Activated CD4-positive, alpha-beta T cell treated with anti-CD3 and anti-CD28 coated beads, Interleukin-2, amount 50 U/mL, for 4 hours (primary cell): Measurements from ENCODE around the gene CADM2.

Experiments
- DNase-seq, 2 experiments: peaks; one replicate each; pipeline ENCODE4 v3.0.0-alpha.2; 2020

CADM2 gene

DNA sequence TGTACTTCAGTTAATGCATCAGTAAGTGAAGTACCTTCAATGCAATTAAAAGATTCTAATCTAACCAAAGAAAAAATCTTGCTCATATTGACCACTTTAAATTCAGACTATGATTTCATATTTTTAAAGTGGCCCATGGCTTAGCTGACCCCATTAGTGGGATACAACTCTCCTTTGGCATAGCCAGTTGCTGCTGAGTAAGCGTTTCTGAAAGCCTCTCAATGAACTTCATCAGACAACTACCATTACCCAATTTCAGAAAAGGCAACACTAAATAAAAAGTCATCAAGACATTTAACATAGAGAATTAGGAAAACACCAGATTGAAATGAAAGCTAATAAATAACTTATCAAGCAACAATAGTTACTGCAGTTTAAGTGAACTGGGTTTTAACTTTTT is 27.0 kb downstream of the CADM2 start:
- no peak for DNase-seq

DNA sequence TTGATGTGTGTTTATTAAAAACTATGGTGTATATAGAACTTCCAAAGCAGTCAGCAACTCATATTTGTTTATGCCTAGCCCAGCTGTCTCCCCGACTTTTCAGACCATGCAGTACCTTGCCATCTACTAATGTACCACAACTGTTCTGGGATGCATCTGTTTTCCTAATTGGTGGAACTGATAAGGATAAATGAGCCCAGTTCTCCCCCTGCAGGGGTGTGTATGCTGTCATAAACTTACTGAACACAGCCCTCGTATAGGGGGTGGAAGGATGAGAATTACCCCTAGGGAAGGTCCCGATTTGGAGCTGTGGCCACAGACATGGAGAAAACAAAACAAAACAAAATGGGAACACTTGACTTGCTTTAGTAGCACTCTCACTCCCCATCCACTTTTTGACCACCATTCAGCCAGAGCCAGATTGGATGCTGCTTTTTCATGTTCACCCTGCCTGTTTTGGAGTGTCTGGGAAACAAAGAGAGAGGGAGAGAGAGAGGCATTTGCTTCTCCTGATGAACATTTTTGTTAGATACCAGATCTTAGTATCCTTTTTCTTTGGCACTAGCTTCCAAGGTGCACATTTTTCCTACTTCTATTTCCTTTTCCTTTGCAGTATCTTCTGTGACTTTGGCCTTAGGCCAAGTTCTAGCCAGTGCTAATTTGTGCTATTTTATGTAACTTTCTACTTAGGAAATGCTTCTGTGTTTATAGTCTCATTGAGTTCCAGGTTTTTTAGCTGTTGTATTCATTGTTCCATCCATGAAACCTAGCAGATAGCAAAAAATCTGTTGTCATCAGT is 29.1 kb downstream of the CADM2 start:
- DNase-seq: no peak

DNA sequence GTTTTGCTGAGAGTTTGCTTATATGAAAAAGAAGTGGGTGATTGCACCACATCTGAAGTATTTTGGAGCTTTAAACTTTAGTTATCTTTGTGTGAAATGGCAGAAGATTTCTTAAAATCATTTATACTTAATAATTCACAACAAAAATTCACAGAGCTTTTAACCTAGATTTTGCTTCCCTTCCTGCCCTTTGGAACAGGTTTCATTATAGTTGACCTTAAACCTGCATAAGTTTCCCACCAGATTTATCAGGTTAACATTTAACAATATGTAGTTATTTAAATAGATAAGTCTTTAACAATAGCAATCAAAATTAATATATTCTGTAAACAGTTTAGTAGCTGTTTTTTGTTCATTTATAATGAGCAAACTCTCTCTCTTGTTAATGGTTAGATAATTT is 30.3 kb downstream of the CADM2 start:
- no peak for DNase-seq

DNA sequence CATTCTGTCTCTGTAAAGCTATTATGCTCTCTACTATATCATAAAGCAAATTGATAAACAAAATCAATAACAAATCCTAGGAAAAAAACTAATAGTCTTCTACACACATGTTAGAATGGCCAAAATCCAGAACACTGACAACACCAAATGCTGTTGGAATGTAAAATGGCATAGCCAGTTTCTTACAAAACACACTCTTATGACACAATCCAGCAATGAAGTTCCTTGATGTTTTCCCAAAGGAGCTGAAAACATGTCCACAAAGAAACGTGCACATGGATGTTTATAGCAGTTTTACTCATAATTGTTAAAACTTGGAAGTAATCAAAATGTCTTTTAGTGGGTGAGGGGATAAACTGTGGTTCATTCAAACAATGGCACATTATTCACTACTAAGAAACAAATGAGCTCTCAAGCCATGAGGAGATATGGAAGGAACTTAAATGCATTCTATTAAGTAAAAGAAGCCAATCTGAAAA is 32.7 kb downstream of the CADM2 start:
- no peak for DNase-seq

DNA sequence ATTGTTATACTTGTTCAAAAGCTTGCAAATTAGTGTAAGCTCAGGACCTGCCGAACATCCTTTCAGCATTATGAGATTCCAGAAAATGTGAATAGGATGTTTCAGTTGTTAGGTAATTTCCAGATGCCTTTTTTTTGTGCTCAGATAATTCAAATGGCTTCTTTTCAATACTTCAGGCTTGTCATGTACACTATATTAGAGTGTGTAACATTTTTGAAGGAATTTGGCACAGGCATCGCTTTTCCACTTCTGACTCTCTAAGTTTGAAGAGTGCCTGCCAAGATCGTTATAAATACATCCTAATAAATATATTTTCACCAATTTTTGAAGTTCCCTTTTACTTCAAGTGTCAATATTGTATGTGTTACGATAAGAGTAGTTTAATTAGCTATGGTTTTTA is 35.2 kb downstream of the CADM2 start:
- DNase-seq: no peak

DNA sequence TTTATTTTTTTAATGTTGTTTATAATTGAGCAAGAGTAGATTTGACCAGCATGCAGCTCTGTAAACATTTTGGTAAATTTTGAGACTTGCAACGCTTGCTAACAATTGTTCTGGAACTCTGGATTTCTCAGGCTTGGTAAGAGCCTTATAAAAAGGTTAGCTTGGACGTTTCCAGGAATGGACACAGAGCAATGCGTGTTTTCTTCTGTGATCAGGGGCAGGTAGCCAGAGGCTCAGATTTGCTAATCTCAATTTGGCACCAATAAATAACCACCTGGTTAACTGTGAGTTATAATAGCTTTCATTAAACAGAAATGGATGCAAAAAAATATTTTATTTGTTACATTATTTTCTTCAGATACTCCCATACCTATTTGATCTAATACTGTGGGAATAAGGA is 39.8 kb downstream of the CADM2 start:
- no peak for DNase-seq

DNA sequence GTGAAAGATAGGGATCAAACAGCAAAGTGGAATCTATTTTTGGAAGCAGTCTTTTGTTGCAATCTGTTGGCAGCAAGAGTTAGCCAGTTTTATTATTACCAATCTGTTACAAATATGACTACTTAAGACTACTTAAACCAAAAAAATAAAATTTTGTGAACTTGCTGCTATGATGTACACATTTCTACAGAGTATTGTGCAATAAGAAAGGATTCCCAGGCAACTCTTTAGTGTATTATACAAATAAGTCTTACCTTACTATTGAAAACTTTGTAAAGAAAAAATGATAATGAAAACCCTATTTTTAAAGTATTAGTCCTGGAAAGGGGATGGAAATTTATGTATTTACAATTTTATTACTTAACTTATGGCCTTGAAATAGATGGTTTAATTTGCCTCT is 44.7 kb downstream of the CADM2 start:
- DNase-seq: no peak

DNA sequence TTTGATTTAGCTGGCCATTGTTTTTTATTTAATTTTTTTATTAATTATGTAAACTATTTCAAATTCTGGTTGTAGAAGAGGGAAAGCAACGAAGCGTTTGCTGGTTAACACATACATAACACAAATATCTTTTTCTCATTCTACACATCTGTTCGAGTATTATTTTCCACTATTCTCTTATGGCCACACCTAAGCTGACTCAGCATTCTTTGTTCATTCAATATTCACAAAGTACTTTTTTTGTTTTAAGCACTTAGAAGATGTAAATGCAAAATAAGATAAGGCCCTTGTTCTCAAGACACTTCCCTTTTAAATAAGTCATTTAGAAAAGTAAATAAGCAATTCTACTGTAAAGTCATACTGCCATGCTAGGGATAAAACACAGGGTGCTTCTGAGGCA is 45.4 kb downstream of the CADM2 start:
- DNase-seq: no peak

DNA sequence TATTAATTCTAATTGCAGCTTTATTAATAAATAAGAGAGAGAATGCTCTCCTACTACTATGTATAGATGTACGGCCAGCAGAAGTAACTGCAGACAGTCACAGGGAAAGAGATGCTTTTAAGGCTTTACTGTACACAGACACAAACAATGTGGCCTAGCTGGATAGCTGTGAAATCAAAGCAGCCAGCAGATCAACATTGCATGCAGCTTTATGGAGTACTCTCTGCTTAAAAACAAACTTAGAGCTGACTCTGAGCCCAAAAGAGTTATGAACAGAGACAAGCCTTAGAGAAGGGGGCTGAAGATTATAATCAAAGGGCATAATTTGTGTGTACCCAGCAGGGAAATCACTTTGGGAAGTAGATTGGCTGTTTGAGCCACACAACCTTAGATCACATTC is 47.2 kb downstream of the CADM2 start:
- no peak for DNase-seq

DNA sequence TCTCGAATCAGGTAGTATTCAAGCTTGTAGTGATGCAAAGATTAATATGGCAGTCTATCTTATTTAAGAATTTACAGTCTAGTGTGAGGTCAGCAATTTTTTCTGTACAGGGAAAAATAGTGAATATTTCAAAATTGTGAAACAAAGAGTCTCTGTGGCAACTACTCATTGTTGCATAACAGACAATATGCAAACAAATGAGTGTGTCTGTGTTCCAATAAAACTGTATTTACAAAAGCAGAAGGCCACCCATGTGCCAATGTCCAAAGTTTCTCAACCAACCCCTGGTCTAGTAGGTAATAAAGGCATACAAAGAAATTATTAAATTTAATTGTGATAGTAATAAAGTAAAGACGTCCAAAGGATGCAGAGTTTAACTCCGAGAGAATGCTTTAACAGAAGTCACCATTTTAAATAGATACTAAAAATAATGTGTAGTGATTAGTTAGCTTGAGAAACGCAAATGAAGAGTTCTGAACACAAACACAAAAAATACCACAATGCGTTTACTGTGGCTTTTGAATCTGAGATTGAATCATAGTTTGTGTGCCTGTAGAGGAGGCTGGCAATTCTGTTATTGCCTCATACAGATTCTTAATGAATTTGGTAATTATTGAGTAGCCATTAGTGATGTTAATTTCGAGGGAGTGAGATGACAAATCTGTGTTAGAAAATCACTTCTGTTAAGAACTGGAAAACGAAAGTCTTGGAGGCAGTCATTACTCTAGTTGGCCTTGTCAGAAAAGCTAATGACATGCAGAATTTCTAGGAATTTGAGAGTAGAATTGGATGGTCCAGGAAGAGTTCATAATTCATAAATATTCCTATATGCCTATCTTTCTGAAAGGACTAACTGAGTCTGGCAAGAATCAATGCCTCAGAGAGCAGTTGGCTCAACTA is 48.7 kb downstream of the CADM2 start:
- no peak for DNase-seq

DNA sequence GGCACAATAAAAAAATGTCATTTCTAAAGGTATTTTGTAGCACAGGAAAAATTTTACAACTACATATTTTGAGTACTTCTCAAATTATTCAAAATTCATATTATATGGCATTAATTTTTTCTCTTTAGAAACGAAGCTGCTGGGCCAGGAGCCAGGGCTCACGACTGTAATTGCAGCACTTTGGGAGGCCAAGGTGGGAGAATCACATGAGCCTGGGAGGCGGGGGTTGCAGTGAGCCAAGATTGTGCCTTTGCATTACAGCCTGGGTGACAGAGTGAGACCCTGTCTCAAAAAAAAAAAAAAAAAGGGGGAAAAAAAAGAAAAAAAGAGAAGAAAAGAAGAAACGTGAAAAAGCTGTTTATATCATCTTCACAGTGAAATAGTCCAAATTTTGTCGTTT is 62.0 kb downstream of the CADM2 start:
- DNase-seq: no peak

DNA sequence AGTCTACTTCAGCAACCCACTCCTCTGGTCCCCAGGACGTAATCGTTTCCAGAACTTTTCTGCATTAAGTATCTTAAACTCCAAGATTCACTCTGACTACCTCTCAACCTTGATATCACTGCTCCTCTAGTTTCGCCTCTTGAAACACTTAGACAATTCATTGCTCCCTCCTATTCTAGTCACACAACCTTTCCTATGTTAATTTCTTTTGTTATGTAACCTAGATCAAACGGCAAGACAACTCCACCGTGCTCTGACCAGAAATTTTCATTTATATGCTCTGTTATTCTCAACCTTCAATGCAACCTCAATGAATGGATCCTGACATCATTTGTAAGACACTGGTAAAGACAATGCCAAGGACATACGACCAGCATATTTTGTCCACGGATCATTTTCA is 71.3 kb downstream of the CADM2 start:
- DNase-seq: no peak

DNA sequence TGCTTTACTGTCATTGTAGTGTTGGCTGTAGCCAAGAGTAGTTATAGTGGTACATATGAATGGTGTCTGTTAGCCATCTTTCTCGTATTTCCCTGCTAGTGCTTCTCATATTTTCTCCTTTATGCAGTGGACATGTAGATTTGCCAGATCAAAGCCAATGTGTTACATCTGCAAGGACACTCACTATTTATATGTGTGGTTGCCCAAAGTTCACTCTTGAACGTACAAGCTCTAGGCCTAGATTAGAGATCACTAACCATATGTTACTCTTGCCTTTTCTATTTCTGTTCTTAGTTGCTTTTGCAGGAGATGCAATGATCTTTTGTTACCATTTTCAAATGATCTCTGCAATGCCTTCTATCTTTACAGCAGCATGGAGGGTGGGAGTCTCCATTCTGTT is 78.4 kb downstream of the CADM2 start:
- DNase-seq: no peak

DNA sequence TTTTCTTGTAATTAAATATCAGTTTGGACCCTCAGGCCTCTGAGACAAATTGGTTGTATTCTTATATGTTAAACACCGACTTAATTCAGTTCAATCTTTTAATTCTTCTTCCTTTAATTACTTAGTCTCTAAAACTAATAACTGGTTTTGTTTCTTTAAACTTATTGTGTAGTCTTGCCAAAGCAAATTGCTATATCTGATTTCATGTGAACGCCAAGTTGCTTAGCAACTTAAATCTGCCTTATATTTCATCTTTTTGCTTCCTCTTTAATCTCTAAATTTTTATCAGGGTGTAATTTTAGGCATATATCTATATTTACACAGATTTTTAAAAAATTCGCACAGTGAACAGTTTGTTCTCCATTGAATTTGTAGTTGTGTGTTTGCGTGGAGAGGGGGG is 82.2 kb downstream of the CADM2 start:
- no peak for DNase-seq

DNA sequence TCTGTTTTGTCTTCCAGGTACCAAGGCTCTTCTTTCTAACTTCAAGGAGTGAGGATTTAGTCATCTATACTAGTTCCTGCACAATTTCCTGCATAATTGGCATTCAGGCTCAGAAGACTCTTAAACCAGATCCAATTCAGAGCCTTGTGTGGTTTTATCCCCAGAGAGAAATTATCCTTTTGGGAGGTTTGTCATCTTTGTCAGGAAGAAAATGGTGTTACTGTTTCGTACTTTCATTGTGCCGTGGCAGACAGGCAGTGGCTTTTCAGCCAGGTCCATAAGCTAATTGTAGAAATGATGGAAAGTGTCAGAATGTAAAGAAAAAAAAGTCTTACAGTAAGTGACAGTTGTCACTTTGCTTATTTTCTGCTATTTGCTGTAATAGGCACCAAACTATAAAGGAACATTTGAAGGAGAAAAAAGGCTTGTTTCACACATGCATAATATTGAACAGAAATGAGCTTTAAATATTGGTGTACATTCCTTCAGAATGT is 82.8 kb downstream of the CADM2 start:
- no peak for DNase-seq

DNA sequence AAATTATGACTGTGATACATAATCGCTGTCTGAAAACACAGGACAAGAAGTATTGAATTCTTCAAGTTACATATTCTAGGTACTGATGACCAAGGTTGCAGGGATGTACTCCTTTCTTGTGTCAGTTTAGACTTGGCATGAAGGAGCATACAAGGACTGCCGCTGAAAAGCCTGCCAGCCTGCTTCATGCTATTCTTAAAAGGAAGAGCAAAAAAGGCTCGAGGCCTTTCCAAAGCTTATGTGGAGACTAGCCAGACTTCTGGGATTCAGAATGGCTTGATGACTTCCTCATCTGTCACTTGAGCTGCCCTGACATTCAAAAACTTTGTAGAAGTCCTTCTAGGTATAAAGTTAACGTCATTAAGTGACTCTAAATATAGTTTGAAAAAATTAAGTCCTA is 92.0 kb downstream of the CADM2 start:
- no peak for DNase-seq

DNA sequence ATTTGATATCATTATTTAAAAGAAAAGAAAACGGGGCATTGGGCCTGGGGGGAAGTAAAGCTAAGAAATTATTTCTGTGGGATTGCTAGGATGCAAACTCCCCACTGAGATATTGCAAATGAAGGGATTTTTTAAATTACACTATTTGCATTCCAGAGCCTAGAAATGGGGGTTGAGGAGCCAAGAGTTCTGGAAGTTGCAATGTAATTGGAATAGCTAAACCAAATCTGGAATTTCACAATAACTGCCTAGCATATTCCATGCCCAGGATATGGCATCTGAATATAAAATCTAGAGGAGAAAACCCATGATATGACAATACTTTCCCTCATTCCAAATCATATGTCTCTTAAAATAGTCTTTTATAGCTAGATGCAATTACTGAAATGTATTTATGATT is 93.0 kb downstream of the CADM2 start:
- no peak for DNase-seq

DNA sequence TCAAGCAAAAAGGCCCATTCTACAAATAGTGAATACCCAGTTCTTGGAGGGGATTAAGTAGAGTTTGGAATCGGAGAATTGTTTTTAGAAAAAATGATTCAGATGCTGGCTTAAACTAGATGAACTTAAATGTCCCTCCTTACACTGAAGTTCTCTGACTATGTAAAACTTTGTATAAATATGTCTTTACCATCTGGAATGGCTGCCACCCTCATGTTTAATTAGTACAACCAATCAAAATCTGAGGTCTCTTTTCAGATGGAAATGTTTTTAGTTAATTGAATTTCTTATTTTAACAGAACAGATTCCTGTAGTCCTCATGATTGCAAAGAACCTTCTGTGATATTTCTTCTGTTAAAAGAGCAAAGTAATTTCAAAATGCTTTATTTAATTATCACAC is 94.8 kb downstream of the CADM2 start:
- DNase-seq: no peak

DNA sequence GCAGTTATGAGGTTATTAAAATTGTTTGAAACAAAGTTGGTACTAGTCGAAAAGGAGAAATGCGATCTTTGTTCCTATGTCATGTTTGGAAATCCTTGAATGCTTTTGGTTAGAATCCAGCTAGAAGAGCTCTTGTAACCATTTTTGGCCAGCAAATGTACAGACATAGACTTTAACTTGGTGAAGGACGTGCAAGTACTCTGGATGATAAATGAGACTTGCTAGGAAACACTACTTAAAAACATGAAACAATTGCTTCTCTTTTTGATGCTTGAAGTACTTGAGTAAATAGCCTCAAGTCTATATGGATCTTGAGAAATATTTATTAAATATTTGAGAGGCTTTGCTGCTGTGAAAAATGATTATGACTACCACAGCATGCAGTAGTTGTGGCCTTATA is 95.8 kb downstream of the CADM2 start:
- no peak for DNase-seq

DNA sequence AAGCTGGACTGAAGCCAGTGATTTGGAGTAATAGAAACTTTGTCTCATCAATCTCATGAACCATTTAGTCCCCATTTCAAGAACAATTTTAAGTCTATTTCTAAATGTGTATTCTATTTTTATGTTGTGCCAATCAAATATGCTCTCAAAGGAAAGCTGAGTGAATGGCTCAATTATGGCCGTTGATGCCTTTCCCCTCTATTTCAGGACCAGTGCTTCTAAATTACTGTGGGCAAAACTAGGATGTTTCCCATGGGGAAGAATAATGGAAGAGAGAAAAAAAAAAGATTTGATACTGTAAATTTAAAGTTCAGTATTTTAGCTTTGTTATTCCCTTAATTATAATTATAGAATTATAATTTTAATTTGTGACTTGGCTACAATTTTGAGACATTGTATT is 110.1 kb downstream of the CADM2 start:
- DNase-seq: no peak

DNA sequence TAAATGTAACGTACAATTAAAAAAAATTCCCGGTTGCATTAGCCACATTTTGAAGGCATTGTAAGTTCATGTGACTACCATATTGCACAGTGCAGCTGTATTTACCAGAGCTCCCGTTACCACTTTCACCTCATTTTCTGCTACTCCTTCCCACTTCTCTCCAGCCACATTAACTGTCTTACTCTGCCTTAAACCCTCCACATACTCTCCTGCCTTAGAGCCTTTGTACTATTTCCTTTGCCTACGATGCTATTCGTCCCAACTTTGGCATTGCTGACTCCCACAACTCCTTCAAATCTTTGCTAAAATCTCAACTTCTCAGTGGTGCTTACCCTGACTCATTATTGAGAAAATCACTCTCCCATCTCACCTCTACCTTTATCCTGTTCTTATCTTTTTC is 115.2 kb downstream of the CADM2 start:
- DNase-seq: no peak

DNA sequence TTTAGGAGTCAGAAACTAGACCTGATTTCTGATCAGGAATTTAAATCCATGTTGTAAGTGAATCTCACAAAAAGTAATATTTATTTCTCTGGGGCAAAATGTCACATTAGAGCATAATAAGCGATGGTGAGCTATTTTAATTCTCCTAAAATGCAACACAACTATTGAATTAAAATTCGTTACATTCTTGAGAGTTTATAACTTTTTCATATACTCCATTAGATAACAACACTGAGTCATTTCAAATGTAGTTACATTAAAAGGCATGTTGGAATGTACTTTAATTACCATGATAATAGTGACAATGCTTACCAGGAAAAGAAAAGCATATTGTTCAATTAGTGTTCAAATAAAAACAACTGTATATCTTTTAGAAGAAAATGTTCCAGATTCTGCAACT is 116.9 kb downstream of the CADM2 start:
- DNase-seq: no peak

DNA sequence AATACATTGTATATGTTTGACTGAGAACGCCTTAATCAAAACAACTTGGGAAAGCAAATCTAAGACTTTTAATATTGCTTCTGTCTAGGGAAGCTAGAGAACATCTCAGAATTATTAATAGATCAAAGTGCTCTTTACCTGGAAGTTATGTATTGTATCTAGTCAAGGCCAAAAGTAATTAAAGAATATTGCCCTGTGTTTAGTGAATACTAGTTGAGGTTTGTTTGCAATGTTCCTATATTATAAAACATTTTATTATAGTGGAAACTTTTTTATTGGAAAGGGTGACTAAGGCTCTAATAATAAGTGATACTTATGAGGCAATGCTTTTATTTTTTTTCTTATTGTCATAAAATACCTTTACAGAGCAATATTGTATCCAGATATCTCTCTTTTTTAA is 118.2 kb downstream of the CADM2 start:
- DNase-seq: no peak
